GM10248 (cell line): ENCODE results near the gene GNG7.
"Not testable (repeated sequence)": the region's sequence is repeated elsewhere in the genome, so short reads cannot be mapped to it uniquely, and the experiment has no call there.

Experiments
- CTCF ChIA-PET: fragments of 300-600 bp; sonication (Branson Sonifier 250); formaldehyde crosslinking; extraction: SDS; loops from one replicate; lab custom pipeline; 2021; ENCODE audit warnings: antibody characterized with exemption; lab: Yijun Ruan, JAX
- POLR2A ChIA-PET: fragments of 350-650 bp; sonication (Branson Sonifier 250); formaldehyde crosslinking; extraction: SDS; loops from one replicate; lab custom pipeline; 2020; ENCODE audit warnings: antibody characterized with exemption; lab: Yijun Ruan, JAX
- DNase-seq: peaks from one replicate; pipeline ENCODE4 v3.0.0; 2012; ENCODE audit errors: extremely low spot score
- TF ChIP-seq, protein P1 (sequence below): IDR thresholded peaks from 2 replicates; pipeline ENCODE4 v1.5.1; 2012; ENCODE audit warnings: mild to moderate bottlenecking, low read depth; ENCODE audit errors: extremely low read depth, missing control alignments, control extremely low read depth

The GNG7 gene

DNA sequence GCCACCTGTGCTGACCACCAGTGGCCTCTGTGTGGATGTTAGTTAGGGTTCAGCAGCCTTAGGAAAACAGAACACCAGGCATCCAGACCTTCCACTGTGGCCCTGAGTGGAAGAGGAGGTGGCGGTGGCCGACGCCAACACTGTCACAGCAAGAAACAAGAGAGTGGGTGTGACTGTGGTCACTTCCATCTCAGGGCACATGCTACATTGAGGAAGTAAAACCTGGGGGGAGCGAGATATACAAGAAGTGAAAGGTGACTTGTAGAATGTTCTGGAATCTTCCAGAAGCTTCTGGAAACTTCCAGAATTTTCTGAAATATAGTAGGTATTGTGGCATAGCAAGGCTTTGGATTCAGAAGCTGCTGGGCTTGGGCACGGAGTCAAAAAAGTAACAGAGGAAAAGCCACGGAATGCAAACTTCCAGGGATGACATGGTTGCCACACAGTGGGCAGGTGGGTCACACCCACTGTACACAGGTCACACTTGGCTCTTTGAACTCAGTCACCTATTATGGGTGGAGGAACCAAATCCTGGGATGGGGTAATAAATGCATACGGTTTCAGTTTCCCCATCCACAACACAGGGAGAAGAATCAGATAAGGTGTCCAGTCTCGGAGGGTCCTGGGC, 24.3 kb downstream of the GNG7 start:
- ChIA-PET CTCF (interaction anchor here (1.2 to 1.5 kb wide), 2 partner anchors 30 to 69 kb away, joined by 3 to 4 read pairs; no protein-coding TSS in a partner anchor), POLR2A (interaction anchor here (0.6 kb wide), 1 partner anchor 21 kb away, joined by 3 read pairs; no protein-coding TSS in a partner anchor)
- TF ChIP-seq, protein P1, sequence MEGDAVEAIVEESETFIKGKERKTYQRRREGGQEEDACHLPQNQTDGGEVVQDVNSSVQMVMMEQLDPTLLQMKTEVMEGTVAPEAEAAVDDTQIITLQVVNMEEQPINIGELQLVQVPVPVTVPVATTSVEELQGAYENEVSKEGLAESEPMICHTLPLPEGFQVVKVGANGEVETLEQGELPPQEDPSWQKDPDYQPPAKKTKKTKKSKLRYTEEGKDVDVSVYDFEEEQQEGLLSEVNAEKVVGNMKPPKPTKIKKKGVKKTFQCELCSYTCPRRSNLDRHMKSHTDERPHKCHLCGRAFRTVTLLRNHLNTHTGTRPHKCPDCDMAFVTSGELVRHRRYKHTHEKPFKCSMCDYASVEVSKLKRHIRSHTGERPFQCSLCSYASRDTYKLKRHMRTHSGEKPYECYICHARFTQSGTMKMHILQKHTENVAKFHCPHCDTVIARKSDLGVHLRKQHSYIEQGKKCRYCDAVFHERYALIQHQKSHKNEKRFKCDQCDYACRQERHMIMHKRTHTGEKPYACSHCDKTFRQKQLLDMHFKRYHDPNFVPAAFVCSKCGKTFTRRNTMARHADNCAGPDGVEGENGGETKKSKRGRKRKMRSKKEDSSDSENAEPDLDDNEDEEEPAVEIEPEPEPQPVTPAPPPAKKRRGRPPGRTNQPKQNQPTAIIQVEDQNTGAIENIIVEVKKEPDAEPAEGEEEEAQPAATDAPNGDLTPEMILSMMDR = no peak
- DNase-seq = peak; percentile 85

DNA sequence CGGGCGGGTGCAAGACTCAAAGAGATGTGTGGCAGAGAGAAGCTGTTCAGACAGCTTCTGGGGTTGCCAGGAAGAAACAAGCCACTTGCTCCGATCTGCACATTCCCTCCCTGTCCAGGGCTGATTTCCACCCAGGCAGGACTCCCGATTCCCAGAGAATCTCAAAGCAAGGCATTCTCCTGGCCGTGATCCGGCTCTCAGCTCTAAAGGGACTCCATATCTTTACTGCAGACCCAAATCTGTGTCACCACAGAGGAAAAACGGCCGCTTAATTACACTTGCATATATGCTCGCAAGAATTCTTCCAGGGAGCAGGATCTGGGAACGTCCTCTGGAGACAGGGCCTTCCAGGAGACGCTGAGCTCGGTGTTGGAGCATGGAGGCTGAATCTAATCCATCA, 25.7 kb downstream of the GNG7 start:
- ChIA-PET CTCF (interaction anchor here (0.7 to 1.0 kb wide), 3 partner anchors 22 to 103 kb away, joined by 3 read pairs; no protein-coding TSS in a partner anchor), POLR2A (no interaction called here)
- DNase-seq = no peak
- TF ChIP-seq, protein P1 = no peak

DNA sequence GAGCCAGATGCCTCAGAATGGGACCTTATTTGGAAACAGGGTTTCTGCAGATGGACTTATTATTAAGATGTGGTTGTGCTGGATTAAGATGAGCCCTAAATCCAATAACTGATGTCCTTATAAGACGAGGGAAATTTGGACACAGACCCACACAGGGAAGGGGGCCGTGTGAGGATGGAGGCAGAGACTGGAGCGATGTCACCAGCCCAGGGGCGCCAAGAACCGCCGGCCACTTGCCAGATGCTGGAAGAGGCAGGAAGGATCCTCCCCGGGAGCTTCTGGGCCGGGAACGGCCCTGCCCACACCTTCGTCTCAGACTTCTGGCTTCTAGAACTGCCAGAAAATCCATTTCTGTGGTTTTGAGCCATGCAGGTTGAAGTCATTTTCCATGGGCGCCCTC, 26.6 kb downstream of the GNG7 start:
- CTCF ChIA-PET = interaction anchor here (1.0 kb wide), 2 partner anchors 23 to 73 kb away, joined by 3 read pairs; no protein-coding TSS in a partner anchor

DNA sequence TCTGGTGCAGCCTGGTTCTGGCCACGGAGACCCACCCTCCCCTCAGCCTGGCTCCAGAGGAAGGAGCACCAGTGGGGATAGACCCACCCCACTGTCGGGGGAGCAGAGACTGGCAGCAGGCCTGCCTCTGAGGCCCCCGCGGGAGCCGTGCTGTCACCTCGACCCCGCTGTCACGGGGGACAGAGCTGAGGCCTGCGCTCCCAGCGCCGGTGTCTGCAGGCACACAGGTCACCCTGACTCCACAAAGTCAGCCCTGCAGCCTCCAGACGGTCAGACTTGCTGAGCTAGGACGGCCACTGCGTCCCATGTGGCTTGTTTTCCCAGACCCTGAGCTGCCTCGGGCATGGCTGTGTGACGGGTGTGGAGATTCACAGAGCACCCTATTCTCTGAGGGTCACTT, 32.3 kb downstream of the GNG7 start:
- ChIA-PET POLR2A (interaction anchor here (0.7 kb wide), 1 partner anchor 226 kb away, joined by 4 read pairs; no protein-coding TSS in a partner anchor), CTCF (interaction anchor here (1.0 to 2.5 kb wide), 2 partner anchors 22 to 280 kb away, joined by 3 to 10 read pairs; no protein-coding TSS in a partner anchor)
- DNase-seq = no peak
- TF ChIP-seq, protein P1 = no peak

More for the DNA sequence above, 26.6 kb downstream of the GNG7 start:
- POLR2A ChIA-PET = no interaction called here
- TF ChIP-seq, protein P1 = no peak
- DNase-seq = no peak

DNA sequence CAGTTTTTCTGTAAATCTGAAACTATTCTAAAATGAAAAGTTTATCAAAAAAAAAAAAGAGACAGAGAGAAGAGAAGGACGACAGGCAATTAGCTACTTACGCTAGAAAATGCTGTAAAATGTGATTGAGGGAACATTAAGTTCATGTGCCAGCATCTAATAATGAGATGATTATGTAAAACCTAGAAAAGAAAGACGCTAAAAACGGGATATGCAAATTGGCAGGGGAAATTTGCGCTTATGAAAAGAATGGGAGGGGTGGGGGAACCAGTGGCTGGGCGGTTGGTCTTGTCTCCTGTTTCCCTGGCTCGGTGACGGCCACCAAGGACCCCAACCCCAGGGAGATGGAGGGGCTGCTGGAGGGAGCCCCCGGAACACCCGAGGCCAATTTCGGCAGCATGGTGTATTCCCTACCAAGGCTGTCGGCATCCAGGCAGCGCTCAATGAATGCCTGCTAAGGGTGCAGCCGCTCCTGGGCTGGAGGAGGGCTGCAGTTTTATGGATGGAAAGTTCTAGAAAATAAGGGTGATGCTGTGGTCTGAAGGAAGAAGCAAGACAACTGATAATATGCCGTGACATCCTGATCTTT, 34.2 kb downstream of the GNG7 start:
- TF ChIP-seq, protein P1 = no peak
- ChIA-PET CTCF (interaction anchor here (0.9 to 1.0 kb wide), 2 partner anchors 12 to 31 kb away, joined by 3 read pairs; no protein-coding TSS in a partner anchor), POLR2A (no interaction called here)
- DNase-seq = peak; percentile 55

DNA sequence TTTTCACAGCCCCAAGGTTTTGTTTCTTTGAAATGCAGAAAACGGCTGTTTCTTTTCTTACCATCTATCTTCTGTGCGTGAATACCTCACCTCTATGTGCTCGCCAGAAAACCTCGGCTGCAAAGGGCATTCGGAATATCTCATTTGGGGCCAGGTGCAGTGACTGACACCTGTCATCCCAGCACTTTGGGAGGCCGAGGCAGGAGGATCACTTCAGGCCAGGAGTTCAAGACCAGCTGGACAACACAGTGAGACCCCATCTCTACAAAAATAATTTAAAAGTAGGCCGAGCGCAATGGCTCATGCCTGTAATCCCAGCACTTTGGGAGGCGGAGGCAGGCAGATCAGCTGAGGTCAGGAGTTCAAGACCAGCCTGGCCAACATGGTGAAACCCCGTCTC, 35.1 kb downstream of the GNG7 start:
- DNase-seq, POLR2A ChIA-PET: not testable (repeated sequence)
- CTCF ChIA-PET = interaction anchor here (1.4 kb wide), 1 partner anchor 19 kb away, joined by 3 read pairs; no protein-coding TSS in a partner anchor

DNA sequence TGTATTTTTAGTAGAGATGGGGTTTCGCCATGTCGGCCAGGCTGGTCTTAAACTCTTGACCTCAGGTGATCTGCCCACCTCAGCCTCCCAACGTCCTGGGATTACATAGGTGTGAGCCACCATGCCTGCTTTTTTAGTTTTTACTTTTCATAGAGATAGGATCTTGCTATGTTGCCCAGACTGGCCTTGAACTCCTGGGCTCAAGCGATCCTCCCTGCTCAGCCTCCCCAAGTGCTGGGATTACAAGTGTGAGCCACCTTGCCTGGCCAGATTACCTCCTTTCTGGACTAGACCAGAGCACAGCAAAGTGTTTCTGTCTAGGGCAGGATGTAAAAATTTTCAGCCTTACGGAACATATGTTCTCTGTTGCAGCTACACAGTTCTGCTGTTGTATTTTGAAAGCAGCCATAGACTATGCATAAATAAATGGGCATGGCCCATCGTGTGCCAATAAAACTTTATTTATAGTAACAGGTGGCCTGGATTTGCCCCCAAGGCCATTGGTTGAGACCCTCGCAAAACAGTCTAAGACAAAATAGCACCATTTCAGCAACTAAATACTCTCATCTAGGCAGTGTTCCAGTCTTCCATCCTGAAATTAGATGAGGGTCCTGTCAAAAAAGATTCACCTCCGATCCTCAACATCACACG, 36.0 kb downstream of the GNG7 start:
- CTCF ChIA-PET = interaction anchor here (1.4 kb wide), 1 partner anchor 18 kb away, joined by 3 read pairs; no protein-coding TSS in a partner anchor

More for the DNA sequence above, 36.0 kb downstream of the GNG7 start:
- TF ChIP-seq, protein P1 = no peak
- no peak for DNase-seq
- POLR2A ChIA-PET = no interaction called here
